Measurements from ENCODE around the gene RBPMS2. TPM values are rescaled to one million over a fixed set of nuclear protein-coding genes. Genes with fewer than 3 reads are reported as not detected.

Gene RBPMS2
- total RNA-seq, 1 experiment from 2014 or later = 181 TPM

DNA sequence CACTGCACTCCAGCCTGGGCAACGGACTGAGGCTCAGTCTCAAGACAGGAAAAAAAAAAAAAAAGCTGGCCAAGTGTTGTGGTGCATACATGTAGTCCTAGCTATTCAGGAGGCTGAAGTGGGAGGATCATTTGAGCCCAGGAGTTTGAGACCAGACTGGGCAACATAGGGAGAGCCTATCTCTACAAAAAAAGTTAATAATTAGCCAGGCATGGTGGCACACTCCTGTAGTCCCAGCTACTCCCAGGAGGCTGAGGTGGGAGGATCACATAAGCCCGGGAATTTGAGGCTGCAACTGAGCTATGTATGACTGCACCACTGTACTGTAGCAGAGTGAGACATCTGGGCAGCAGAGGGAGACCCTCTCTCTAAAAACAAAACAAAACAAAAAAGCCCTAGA lies 58.9 kb downstream of the RBPMS2 start:
- H3K27me3 Mint-ChIP-seq (ENCODE audit: low read depth) = no peaks in the 10 kb centered on the region; the same call in 1 of the 2 replicates
- no peak overlapping the region for H3K18ac ChIP-seq (ENCODE audit: insufficient read length, low read depth, low read length)
- H3K27me3 ChIP-seq (ENCODE audit: insufficient read depth, low read length) = no peaks in the 10 kb centered on the region
- H3K56ac ChIP-seq (ENCODE audit: insufficient read length, low read depth, low read length) = no peak overlapping the region
- H3K23me2 ChIP-seq (ENCODE audit: insufficient read length, low read depth, low read length, poor library complexity, severe bottlenecking) = no peaks in the 10 kb centered on the region
- no peaks in the 10 kb centered on the region for H3K4me1 ChIP-seq (ENCODE audit: insufficient read depth, low read length)
- H2BK20ac ChIP-seq (ENCODE audit: low read depth, low read length, poor library complexity, severe bottlenecking) = no peak overlapping the region
- H3T11ph ChIP-seq (ENCODE audit: low read length) = no peak overlapping the region
- no peaks in the 10 kb centered on the region for H3K9me3 ChIP-seq (ENCODE audit: control insufficient read depth, low read depth, low read length)
- no peak overlapping the region for H3K9ac ChIP-seq (ENCODE audit: extremely low read depth, insufficient read length, low read length)
- H3K27ac Mint-ChIP-seq = no peak overlapping the region; a peak in 1 of 7 replicates
- no peak overlapping the region for H2AFZ ChIP-seq (ENCODE audit: low read length)
- H3K14ac ChIP-seq (ENCODE audit: insufficient read depth, low read length) = no peak overlapping the region
- H2BK15ac ChIP-seq (ENCODE audit: low read depth, low read length) = no peak overlapping the region
- TF ChIP-seq, protein P1, sequence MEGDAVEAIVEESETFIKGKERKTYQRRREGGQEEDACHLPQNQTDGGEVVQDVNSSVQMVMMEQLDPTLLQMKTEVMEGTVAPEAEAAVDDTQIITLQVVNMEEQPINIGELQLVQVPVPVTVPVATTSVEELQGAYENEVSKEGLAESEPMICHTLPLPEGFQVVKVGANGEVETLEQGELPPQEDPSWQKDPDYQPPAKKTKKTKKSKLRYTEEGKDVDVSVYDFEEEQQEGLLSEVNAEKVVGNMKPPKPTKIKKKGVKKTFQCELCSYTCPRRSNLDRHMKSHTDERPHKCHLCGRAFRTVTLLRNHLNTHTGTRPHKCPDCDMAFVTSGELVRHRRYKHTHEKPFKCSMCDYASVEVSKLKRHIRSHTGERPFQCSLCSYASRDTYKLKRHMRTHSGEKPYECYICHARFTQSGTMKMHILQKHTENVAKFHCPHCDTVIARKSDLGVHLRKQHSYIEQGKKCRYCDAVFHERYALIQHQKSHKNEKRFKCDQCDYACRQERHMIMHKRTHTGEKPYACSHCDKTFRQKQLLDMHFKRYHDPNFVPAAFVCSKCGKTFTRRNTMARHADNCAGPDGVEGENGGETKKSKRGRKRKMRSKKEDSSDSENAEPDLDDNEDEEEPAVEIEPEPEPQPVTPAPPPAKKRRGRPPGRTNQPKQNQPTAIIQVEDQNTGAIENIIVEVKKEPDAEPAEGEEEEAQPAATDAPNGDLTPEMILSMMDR (conservative IDR thresholded peaks at IDR 0.05) = no peak
- no CpG with 5 or more reads among the region's 2 CpGs for WGBS (ENCODE audit: extremely low coverage, insufficient read length, low lambda C conversion rate)
- H4K20me1 ChIP-seq (ENCODE audit: control insufficient read depth, insufficient read depth, insufficient read length) = no peaks in the 10 kb centered on the region
- H2BK5ac ChIP-seq (ENCODE audit: insufficient read length, low read length) = no peak overlapping the region
- no peak overlapping the region for H2BK120ac ChIP-seq (ENCODE audit: low read depth, low read length, poor library complexity, severe bottlenecking)
- H3K36me3 Mint-ChIP-seq (ENCODE audit: insufficient read depth in 1 of 3, low read depth in 3 of 3) = peaks cover 55 to 86% (median 62%) of the 10 kb centered on the region in 3 experiments
- no peak overlapping the region for H3K4me3 Mint-ChIP-seq
- no peak overlapping the region for H3K4me2 ChIP-seq (ENCODE audit: insufficient read depth, insufficient read length, low read length)
- no peak overlapping the region for H3K4ac ChIP-seq (ENCODE audit: low read depth, low read length)
- H3K23ac ChIP-seq (ENCODE audit: insufficient read length, low read depth, low read length) = no peak overlapping the region
- no peak overlapping the region for H3K27ac ChIP-seq (ENCODE audit: insufficient read length, low read depth, low read length)
- no peak overlapping the region for H2AK5ac ChIP-seq (ENCODE audit: insufficient read length, low read length)
- no peak overlapping the region for H2BK12ac ChIP-seq (ENCODE audit: insufficient read length, low read depth, low read length)
- H3K4me1 Mint-ChIP-seq = peaks cover 0 to 7% of the 10 kb centered on the region in 2 experiments; a peak in 2 of 4 replicates
- H3K79me1 ChIP-seq (ENCODE audit: insufficient read depth, low read depth, low read length, poor library complexity, severe bottlenecking) = peaks cover 5% of the 10 kb centered on the region
- no peak overlapping the region for H4K91ac ChIP-seq (ENCODE audit: insufficient read length, low read depth, low read length)
- H3K9me3 Mint-ChIP-seq = no peaks in the 10 kb centered on the region
- no peak overlapping the region for H4K8ac ChIP-seq (replicated peaks; ENCODE audit: insufficient read length, low read depth, low read length)
- no peaks in the 10 kb centered on the region for H3K79me2 ChIP-seq (ENCODE audit: insufficient read depth, low read length)
- no peak for DNase-seq
- H4K5ac ChIP-seq (ENCODE audit: insufficient read length, low read depth, low read length) = no peak overlapping the region
